Left forelimb (tissue), 1 donor: ENCODE data around the gene SPTBN4.
"Not testable (repeated sequence)": the region's sequence is repeated elsewhere in the genome, so short reads cannot be mapped to it uniquely, and the experiment has no call there.

Experiments used
- DNase-seq: peaks from one replicate; pipeline ENCODE4 v3.0.0-alpha.2; 2018; ENCODE audit warnings: low spot score

SPTBN4 gene

GRCh38 chr19:40466985-40467734 lies at the start of gene SPTBN4:
Gene SPTBN4, plus strand, starts transcription at chr19:40467001. Its CDS starts 5,621 bp downstream, at chr19:40472622.
- DNase-seq = no peak

- no peak for DNase-seq
Observed at GRCh38 chr19:40417643-40417981, 49.2 kb upstream of the SPTBN4 start.

GRCh38 chr19:40418040-40418439 lies 48.8 kb upstream of the SPTBN4 start:
- no peak for DNase-seq

- no peak for DNase-seq
Observed at GRCh38 chr19:40419066-40419612, 47.7 kb upstream of the SPTBN4 start.

- DNase-seq = no peak
Observed at GRCh38 chr19:40419780-40420179, 47.0 kb upstream of the SPTBN4 start.

GRCh38 chr19:40420451-40420765 lies 46.4 kb upstream of the SPTBN4 start:
- DNase-seq = no peak

- peak; percentile 96 for DNase-seq
Observed at GRCh38 chr19:40420766-40421765, 45.7 kb upstream of the SPTBN4 start.

GRCh38 chr19:40421993-40422747 lies 44.6 kb upstream of the SPTBN4 start:
- DNase-seq = no peak

GRCh38 chr19:40422748-40423566 lies 43.8 kb upstream of the SPTBN4 start:
- no peak for DNase-seq

- DNase-seq = no peak
Observed at GRCh38 chr19:40423938-40424337, 42.9 kb upstream of the SPTBN4 start.

- no peak for DNase-seq
Observed at GRCh38 chr19:40424637-40425449, 42.0 kb upstream of the SPTBN4 start.

- peak; percentile 100 for DNase-seq
Observed at GRCh38 chr19:40425450-40426287, 41.1 kb upstream of the SPTBN4 start, which contains the start of gene SERTAD1. Gene SERTAD1, minus strand, starts transcription at chr19:40425992. Its CDS starts 2,446 bp downstream, at chr19:40423546.

- DNase-seq = not testable (repeated sequence)
Observed at GRCh38 chr19:40428197-40428596, 38.6 kb upstream of the SPTBN4 start.

GRCh38 chr19:40430242-40430641 lies 36.6 kb upstream of the SPTBN4 start:
- not testable (repeated sequence) for DNase-seq

GRCh38 chr19:40431698-40432097 lies 35.1 kb upstream of the SPTBN4 start:
- DNase-seq = no peak

GRCh38 chr19:40432760-40433159 lies 34.0 kb upstream of the SPTBN4 start:
- not testable (repeated sequence) for DNase-seq

GRCh38 chr19:40433391-40434216 lies 33.2 kb upstream of the SPTBN4 start:
- peak; percentile 94 for DNase-seq

- DNase-seq = no peak
Observed at GRCh38 chr19:40438284-40438683, 28.5 kb upstream of the SPTBN4 start.
